Forelimb muscle (tissue), 1 donor: ENCODE data around the gene DEPDC4. TPM values are rescaled to one million over a fixed set of nuclear protein-coding genes. Genes with fewer than 3 reads are reported as not detected.
"Not testable (repeated sequence)": the region's sequence is repeated elsewhere in the genome, so short reads cannot be mapped to it uniquely, and the experiment has no call there.

Experiments used
- DNase-seq: peaks from one replicate; pipeline ENCODE4 v3.0.0-alpha.2; 2013; ENCODE audit warnings: low read depth
- polyA plus RNA-seq: library from polyadenylated mRNA; unstranded; fragments of 120-200 nt; gene quantifications from one replicate; pipeline ENCODE4 v1.2.1, GENCODE V29; 2013; ENCODE audit not compliant: insufficient read length

The DEPDC4 gene
- polyA plus RNA-seq: 1.0 TPM

GRCh38 chr12:100266835-100267602, at the start of gene DEPDC4, which contains the start of gene SCYL2:
TSS of gene DEPDC4 (minus strand) at chr12:100267079. CDS start at chr12:100267076, 3 bp downstream.
TSS of gene SCYL2 (plus strand) at chr12:100267177. CDS start at chr12:100282971, 15,794 bp downstream.
- DNase-seq: peak; percentile 81

DNA sequence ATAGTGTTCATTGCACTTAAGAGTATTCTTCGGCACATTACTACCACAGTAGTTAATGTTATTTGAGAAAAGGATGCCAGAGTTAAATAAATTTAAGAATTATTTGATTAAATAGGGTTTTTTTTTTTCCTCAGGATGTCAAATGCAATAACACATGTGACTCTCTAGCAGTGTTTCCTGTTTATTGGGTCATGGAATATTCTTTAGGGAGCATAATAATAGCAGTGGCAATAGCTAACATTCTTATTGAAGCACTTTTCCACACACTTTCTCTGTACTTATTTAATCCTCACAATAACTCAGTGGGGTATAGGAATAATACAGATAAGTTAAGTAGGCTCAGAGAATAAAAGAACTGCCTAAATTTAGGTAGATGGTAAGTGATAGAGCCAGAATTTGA, 44.4 kb upstream of the DEPDC4 start:
- DNase-seq: no peak

GRCh38 chr12:100308138-100308537, 41.3 kb upstream of the DEPDC4 start:
- not testable (repeated sequence) for DNase-seq

- not testable (repeated sequence) for DNase-seq
Observed at GRCh38 chr12:100304334-100304733, 37.5 kb upstream of the DEPDC4 start.

DNA sequence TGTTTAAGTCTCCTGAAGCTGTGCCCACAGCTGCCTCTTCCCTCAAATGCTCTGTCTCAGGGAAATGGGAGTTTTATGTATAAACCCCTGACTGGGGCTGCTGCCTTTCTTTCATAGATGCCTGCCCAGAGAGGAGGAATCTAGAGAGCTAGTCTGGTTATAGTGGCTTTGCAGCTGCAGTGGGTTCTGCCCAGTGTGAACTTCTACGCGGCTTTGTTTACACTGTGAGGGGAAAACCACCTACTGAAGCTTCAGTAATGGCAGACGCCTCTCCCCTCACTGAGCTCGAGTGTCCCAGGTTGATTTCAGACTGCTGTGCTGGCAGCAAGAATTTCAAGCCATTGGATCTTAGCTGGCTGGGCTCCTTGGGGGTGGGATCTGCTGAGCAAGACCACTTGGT, 37.0 kb upstream of the DEPDC4 start:
- DNase-seq: no peak

DNA sequence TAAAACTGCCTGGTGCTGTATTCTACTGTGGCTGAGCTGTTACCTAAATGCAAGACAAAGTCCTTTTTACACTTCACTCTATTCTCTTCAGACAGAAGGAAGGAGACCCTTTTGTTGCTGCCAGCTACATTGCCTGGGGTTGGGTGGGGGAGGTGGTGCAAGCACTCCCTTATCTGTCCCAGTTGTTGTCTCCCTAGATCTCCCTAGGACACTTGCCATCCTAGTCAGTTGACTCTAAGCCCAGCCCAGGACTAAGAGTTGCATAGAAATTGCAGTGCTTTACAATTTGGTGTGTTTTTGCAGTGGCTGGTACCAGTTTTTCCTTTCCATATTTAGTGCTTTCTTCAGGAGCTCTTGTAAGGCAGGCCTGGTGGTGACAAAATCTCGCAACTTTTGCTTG, 35.2 kb upstream of the DEPDC4 start:
- DNase-seq: no peak

GRCh38 chr12:100295764-100296555, 29.1 kb upstream of the DEPDC4 start:
- no peak for DNase-seq

GRCh38 chr12:100294366-100294765, 27.5 kb upstream of the DEPDC4 start:
- DNase-seq: not testable (repeated sequence)

DNA sequence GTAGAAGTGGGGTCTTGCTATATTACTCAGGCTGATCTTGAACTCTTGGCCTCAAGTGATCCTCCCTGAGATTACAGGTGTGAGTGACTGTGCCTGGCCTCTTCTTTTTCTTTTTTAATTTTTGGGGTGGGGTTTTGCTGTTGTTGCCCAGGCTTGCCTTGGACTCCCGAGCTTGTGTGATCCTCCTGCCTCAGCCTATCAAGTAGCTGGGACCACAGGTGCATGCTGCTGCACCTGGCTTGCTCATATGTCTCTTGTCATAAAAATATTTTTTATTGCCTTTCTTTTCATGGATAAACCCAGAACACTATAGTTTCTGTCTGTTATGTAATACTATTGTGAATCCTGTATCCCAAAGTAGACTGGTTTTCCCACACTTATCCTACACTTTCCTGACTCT, 26.1 kb upstream of the DEPDC4 start:
- DNase-seq: no peak

DNA sequence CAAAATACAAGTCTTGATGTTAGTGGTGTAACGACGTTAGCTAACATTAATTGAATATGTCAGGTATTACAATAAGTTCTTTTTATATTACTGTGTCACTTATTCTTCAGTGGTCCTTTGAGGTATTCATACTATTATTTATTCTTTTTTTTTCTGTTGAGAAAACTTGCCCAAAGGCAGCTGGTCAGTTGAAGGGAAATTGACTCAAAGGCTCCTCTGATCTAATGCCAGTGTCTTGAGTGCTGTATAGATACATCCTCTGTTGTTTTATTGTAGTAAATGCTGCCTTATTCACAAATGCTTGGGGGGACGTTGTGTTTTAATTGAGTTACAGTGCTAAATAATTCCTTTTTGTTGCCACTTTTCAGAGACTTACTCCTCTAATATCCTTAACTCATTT, 23.1 kb upstream of the DEPDC4 start:
- DNase-seq: no peak

DNA sequence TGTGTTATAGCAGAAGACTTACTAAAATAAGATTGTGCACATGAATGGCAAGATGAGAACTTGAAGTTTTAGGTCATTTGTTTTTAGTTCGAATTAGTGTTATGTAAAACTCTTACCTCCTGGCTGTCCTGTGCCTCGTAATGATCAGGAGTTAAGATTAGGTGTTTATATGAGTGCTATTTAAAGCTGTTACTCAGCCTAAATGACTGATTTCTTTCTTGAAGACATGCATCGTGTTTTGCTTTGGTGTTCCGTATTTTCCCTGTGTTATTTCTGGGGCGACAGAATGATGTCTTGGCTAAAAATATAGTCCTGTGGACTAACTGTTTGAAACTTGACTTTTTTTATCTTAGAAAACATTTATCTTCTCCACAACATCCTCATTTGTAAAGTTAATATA, 22.2 kb upstream of the DEPDC4 start:
- DNase-seq: no peak

DNA sequence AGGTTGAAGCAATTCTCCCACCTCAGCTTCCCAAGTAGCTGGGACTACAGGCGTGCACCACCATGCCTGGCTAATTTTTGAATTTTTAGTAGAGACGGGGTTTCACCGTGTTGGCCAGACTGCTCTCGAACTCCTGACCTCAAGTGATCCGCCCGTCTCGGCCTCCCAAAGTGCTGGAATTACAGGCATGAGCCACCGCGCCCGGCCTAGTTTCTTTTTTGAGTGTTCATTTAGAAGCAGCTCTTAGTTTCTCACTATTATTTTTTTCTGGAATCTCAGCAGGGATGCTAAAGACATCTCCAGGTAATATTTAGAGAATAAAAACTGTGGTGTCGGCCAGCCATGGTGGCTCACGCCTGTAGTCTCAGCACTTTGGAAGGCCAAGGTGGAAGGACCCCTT, 17.7 kb upstream of the DEPDC4 start:
- not testable (repeated sequence) for DNase-seq

GRCh38 chr12:100279607-100280244, 12.8 kb upstream of the DEPDC4 start:
- DNase-seq: no peak

DNA sequence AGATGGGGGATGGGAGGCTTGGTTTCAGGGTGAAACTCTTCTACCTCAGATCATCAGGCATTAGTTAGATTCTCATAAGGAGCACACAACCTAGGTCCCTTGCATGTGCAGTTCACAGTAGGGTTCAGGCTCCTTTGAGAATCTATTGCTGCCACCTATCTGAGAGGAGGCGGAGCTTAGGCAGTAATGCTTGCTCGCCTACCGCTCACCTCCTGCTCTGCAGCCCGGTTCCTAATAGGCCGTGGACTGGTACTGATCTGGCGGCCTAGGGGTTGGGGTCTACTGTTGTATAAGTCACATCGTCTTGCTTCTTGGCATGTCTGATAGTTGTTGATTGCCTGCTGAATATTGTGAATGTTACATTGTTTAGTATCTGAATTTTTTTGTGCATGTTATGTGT, 12.3 kb upstream of the DEPDC4 start:
- no peak for DNase-seq

DNA sequence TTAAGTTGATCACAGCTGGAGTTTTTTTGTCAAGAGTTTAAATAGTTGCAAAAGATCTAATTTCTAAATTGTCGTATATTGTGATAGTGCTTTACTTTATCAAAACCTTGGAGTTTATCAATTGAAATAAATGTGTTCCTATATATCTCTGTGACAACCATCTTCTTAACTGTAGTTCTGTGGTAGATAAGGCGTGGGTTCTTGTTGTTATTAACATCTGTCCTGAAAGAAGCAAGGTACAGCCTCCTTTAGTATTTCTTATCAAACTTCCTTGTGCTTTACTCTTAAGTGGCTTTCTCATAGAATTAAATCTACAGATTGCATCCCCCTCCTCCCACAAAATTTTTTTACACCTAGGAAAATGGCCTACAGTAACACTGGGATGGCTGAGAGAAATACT, 7.4 kb upstream of the DEPDC4 start:
- no peak for DNase-seq

DNA sequence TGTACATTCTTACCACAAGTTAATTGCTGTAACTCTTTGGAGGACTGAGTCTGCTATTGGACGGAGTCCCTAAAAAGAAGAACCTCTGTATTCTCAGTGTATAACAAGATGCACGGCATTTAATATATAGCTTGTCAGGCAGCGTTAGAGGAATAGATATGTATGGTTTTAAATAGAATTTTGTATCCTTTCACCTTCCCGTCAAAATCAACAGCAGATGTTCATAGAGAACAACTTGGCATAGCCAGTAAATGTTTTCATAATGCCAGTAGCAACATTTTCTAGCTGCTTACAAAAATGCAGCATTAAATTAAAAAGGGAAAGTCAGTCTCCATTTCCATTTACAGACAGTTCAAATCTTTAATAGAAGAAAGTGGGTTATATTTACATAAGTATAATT, 6.9 kb upstream of the DEPDC4 start:
- no peak for DNase-seq

GRCh38 chr12:100268835-100269564, 2.1 kb upstream of the DEPDC4 start:
- DNase-seq: no peak

DNA sequence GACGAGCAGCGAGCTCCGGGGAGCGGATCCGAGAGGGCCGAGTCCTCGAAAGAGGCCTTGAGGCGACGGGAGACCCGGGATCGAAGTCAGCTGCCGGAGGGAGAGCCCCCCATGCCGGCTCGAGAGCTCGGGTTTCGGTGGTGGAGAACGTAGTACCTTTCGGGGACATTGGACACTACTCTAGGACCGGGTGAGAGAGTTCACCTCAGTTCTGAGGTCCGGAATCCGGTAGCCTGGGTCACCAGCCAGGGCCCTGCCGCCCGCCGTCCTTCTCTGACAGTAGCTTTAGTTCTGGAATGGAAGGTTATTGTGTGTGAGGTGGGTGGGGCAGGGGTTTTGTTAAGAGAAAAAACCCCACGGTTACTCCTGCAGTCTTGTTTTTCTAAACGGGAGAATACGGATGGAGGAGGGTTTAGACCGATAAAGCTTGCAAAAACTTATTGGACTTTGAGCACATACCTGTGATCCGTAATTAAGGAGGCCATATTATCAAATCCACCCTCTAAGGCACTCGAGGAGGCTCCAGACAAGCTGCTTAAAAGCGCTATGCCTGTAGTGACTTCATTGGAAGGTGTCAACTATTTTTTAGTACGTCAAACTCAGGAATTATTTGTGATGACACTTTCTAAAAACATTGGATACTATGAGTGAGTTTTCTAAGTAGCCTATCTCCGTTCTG, 863 bp upstream of the DEPDC4 start:
- DNase-seq: no peak

GRCh38 chr12:100266585-100266834, 369 bp downstream of the DEPDC4 start:
- DNase-seq: no peak

DNA sequence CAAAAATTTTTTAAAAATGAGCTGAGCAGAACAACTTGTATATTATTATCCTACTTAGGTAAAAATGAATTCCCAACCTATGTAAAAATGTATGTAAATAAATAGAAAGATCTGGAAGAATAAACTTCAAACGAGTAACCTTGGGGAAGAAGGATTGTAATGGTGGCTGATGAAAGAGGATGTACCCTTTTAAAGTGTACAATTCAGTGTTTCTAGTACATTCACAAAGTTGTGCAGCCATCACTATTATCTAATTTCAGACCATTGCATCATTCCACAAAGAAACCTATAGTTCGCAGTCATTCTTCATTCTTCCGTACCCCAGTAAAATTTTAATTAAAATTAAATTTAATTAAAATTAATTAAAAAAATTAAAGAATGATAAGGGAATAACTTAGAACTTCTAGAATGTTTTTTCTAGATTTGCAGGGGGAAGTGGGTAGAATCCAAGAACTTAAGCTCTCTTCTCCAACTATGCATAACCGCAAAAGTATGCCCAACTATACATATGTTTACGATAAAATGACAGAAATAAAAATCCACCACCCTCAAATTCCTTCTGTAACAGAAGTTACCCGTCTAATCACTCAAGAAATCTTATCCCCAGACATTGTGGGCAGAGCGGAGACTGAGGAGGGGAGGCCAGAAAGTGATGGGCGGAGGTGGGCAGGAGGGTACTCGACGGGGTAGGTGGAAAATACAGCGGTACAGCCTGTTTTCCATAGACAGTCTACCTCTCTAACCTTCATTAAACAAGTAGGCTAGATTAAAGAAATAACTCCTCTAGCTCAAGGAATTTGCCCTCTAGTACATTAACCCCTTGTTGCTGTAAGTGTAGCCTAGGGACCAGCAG, 921 bp downstream of the DEPDC4 start:
- no peak for DNase-seq
